DLD1 (cell line): Measurements from ENCODE around the gene DIAPH3.
"Not testable (repeated sequence)": the region's sequence is repeated elsewhere in the genome, so short reads cannot be mapped to it uniquely, and the experiment has no call there.

Source experiments
- in situ Hi-C: cut with HindIII; loops from 2 replicates; pipeline ENCODE4 v1.10.0; 2017; ENCODE audit warnings: low sequenced_read_pairs

The DIAPH3 gene

DNA sequence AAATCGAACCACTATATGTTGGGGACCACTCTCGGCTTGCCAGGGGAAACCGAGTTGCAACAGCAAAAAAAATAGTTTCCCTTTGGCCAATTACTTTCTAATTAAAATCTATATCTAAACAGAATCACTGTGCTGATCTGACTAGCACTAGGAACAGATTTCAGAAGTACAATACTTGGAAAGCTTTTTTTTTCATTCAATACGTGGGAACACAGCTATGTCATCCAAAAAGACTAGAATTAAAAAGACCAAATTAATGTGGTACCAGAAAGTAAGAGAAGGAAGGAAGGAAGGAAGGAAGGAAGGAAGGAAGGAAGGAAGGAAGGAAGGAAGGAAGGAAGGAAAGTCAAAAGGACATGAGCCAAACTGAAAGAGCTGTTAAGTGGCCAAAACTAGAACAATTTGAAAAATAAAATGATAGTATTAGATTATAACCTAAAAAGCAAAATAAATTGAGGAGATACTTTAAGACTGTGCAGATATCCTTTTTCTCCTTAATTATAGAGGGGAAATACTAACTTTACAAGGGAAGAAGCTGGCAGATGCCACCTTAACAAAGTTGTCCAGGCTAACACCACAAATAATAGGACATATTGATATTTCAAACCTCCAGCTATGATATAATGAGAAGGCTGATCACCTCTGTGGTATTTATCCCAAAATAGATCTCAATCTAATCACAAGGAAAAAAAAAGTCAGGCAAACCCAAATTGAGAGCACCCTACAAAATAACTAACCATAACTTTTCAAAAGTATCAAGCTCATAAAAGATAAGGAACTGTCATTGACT lies 63.9 kb downstream of the DIAPH3 start:
- in situ Hi-C loops: loop anchor here (5.0 kb wide), 1 partner anchor 42 kb away; no protein-coding TSS in a partner anchor

DNA sequence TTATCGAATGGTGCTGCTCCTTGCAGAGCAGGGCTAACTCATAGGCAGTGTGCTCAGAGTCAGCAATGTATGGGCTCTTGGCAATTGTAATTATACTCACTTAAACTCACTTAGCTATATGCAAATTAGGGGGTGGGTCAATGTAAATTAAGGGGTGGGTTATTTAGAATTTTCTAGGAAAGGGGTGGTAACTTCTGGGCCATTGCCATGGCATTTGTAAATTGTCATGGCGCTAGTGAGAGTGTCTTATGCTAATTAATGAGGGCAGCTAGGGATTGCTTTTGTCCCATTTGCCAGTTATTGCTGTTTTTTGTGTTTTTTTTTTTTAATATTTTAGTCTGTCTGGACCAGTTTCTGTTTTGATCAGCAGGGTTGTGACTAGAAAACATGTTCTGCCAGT lies 68.4 kb downstream of the DIAPH3 start:
- in situ Hi-C loops: no loop called here

DNA sequence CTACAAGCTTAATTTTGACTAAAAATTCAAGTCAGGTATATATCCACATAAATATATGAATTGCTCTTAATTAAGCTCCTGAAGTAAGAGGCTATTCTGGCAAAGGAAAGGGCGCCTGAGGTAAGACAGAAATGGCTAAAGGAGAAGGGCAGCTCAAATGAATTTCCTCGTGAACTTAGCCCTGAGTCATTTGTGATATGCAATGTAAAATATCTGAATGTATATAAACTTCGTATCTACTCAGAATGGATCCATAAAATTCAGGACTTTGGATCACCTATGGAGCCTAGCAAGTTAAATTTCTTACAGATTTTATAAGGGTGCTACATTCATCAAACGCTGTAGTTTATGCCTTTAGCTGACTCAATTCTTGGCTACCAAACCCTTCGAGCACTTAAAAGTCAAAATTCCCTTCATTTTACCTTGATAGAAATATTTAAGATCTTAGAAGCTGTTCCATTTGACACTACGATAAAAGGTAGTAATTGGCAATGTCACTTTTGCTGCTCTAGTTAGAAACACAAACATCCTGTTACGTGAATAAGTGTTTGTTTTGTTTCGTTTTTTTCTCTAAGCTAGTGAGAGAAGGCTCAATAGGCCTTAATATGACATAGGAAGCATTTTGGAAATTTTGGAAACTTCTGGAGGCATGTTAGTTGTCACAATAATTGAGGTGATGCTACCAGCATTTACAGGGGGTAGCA lies 69.2 kb downstream of the DIAPH3 start:
- in situ Hi-C loops: no loop called here

DNA sequence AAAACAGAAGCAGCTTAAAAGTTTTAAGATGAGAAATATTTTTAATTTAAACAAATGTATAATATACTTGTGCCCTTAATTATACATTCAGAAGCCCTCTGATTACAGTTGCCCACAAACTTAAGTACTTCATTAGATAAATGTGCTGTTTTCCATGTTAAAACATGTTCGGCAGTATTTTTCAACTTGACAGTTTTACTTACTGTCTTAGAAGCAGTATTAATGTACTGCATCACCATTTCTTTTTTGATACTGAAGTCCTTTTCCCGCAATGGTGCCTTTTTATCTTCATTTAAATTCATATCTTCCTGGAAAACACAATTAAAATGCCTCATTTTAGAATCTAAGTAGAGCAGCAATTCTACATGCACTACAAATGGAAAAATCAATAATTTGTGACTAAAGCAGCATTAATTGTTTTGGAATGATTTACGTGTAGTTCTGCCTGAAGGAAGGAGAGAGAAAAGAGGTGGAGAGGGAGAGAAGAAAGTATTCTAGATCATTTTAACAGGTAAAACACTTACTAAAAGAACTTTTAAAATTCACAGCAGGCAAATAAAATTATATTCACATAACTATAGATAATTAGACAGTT lies 70.2 kb downstream of the DIAPH3 start:
- in situ Hi-C loops: no loop called here

DNA sequence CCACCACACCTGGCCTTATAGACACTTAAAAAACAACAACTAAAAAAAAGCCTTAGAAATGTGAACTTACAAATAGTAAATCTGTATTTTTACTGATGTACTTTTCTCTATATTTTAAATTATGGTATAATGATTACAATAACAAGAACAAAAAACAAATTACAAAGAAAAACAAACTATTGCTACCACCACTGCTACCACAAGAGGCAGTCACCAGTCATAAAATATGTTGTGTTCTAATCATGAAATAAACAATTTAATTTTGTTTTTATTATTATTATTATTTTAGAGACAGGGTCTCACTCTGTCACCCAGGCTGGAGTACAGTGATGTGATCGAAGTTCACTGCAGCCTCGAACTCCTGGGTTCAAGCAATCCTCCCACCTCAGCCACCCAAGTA lies 72.2 kb downstream of the DIAPH3 start:
- in situ Hi-C loops: no loop called here

DNA sequence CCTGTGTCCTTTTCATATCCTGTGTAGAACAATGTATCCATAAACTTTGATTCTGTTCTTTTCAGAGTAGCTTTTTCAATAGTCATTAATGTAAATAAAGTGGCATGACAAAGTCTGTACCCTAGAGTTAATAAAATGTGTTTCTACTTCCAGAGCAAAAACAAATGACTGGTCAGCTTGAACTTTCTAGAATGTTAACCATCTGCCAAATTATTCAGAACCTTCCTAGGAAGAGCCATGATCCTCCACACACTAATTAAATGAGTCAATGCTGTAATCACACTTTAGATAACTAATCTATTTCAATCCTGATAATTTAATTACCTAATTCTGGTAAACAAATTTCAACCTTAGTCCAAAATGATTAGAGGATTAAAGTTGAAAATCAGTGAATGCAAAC lies 73.2 kb downstream of the DIAPH3 start:
- in situ Hi-C loops: no loop called here

DNA sequence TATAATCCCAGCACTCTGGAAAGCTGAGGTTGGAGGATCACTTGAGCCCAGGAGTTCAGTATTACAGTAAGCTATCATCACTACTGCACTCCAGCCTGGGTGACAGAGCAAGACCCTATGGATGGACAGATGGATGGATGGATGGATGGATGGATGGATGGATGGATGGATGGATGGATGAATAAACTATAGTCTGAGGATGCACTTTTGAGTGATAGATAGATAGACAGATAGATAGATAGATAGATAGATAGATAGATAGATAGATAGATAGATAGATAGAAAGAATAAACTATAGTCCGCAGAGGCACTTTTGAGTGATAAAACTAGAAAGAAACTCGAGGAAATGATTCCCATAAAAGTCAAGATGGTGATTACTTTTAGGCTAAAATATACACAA lies 79.9 kb downstream of the DIAPH3 start:
- in situ Hi-C loops: not testable (repeated sequence)

DNA sequence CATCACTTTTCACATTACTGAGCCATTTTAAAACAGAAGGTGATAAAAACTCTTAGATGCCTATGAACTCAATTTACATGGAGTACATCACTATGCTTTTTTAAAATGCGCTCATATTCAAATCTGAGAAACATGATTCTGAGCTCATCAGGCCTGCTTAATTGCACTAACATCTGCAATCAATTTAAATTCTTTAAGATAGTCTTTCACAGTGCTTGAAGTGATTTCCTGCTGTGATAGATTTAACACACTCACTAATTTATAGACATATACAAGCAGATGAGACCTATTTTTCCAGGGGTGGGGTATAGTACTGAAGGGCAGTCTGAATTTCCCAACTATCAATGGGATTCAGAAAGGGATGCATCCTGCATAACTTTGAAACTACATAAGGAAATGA lies 82.9 kb downstream of the DIAPH3 start:
- in situ Hi-C loops: no loop called here

DNA sequence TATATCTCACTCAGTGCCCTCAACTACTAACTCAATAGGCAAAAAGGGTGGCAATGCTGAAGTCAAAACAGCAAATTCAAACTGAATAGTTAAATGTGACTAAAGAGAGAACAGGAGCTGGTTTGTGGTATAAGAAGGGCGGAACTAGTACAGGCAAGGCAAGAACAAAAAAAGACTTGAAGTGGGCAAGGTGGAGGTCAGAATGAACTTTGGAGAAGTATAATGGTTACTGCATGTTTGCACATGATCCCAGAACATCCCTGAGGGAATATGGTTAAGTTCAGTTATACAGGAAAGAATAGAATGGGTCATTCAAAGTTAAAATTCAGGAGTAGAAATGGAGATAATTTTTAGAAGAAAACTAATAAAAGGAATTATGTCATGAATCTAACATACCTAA lies 85.5 kb downstream of the DIAPH3 start:
- in situ Hi-C loops: no loop called here

DNA sequence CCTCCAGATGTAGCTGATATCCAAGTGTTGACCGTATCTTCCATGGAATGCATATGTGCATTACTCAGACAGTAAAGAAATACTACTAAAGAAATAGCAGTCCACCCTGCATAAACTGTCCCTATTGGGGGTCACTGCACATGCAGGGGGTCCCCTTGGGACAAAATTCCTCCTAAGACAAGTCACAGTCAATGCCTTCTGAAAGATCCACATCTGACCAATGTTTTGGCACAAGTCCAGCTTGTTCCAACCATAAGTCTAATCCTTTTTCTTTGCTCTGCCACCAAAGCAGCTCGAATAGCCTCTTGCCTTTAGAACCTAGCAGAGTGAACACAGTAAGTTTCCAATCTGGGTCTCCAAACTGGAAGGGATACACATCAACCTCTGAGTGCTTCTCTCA lies 87.9 kb downstream of the DIAPH3 start:
- in situ Hi-C loops: no loop called here

DNA sequence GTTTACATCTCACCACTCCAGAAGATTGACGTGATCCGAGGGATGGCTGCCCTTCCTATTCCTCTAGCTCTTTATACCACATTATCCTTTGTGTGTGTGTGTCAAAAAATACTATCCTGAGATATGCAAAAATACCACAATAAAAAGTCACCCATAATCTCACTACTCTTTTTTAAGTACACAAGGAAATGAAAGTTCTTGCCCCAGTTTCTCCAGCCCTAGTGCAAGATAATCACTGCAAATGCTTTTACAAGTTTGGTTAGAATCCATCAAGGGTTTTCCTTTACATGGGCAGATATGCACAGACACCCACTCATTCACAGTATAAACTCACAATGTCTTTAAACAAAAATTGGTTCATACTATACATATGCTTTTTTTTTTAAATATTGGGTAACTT lies 89.3 kb downstream of the DIAPH3 start:
- in situ Hi-C loops: no loop called here

DNA sequence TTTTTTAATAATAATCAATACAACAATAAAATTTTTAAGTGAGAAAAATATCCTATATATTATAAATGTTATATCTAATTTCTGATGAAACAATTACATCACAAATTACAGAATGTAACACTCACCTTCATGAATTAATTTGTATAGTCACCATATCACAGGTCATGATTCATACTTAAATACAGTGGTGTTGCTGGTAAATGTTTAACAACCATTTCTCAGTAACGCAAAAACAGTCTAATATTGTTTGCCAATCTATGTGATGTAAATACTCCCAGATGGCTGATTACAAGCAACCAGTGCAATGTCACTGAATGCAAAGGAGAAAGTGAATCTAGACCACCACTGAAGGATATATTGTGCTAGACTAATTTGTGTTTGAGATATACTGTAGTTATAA lies 97.5 kb downstream of the DIAPH3 start:
- in situ Hi-C loops: no loop called here

DNA sequence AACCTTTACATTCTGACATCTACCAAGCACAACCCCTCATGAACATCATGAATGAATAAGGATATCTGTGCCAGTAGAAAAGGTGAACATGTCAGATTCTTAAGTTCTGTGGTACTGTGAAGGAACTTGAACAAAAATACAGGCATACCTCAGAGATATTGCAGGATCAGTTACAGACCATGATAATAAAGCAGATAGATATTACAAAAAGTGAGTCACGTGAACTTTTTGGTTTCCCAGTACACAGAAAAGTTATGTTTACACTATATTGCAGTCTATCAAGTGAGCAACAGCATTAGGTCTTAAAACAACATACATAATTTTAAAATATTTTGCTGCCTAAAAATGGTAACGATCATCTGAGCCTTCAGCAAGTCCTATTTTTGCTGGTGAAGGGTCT lies 101.2 kb downstream of the DIAPH3 start:
- in situ Hi-C loops: no loop called here

DNA sequence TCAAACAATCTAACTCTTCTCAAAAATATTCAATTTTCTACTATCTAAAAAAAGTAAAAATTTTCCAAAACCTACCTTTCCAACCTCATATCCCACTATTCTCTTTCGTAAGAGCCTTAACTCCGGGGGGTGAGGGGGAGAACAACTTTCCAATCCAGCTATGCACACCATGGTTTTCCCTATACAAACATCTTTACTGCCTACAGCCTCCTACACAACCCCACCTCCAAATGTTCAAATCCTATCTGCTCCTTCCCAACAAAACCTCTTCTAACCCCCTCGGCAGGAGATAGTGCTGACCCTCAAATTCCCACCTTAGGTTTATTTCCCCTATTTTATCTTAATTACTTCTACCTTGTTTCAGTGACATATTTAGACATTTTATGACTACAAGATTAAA lies 102.0 kb downstream of the DIAPH3 start:
- in situ Hi-C loops: no loop called here

DNA sequence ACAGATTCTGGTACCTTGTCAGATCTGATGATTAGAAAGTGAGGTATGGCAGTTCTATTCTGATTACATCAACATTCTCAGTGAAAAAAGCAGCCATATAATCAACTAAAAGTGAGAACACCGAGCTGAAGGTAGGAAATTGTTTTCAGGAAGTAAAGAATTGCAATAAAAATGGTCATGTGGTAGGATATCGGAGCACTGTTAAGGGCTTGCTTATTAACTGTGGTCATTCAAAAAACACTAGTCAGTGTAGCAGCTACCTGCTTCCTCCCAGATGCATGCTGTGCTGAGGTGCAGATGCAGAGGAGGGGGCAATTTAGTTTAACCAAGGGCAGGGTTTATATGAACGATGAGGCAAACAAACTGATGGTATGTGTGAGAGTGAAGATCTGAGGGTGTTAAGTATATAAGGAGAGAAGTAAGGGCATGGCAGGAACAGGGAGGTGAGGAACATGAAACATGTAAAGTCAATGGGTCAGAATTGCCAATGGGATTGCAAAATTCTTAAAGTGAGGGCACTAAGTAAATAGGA lies 111.9 kb downstream of the DIAPH3 start:
- in situ Hi-C loops: no loop called here

DNA sequence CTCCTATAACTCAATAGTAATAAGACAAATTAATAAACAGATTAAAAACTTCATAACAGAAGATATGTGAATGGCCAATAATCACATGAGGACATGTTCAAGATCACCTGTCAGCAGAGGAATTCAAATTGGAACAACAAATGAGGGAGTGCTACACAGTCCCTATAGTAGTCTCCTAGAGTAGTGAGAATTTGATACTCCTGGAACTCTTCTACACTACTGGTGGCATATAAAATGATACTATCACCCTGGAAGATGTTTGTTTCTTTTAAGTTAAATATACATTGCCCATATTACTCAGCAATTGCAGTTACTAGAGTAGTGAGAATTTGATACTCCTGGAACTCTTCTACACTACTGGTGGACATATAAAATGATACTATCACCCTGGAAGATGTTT lies 115.4 kb downstream of the DIAPH3 start:
- in situ Hi-C loops: not testable (repeated sequence)

DNA sequence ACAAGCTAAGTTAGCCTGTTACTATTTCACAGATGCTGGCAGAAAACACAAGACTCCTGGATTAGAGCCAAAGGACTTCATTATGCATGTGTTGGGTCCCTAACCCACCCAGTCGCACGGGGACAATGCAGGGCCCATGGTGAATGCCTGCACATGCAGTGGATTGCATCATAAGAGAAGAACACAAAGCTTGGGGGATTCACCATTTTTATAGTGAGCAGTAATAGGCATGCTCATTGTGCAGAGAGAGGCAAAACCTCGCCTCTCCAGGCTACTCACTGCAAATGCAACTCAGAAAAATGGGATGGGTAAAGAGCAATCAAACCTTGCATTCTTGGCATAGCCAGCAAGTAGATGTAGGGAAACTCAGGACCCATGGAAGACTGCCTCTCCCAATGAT lies 115.8 kb downstream of the DIAPH3 start:
- in situ Hi-C loops: no loop called here

DNA sequence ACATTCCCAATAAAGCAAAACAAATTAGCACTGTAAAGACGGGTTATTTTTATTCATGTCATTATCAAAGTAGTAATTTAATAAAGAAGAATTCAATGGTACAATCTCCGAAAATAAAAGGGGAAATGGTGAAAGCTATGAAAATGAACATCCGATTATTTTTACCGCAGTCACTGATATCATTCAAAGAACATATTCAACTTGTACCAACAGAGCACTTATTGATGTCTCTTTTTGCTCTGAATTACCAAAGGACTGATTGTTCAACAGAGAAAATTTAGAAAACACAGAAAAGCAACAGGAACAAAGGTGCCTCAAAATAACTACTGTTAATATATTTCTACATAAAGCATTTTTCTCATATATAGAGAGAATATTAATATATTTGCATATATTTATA lies 119.4 kb downstream of the DIAPH3 start:
- in situ Hi-C loops: no loop called here

DNA sequence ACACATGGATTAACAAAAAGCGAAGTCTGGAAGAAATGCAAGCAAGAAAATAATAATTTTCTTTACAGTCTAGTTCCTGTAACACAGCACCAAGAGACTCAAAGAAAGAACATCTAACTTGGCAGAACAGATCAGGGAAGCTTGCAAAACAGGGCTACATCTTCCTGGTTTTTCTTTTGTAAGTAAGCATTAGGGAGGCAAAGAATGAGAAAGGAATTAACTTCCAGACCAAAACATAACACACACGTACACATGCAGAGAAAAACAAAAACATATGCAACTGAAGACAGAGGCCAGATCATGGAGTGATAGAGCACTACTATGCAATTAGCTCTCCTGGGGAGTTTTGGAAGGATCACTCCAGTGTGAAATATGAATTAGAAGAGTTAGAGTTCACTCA lies 120.5 kb downstream of the DIAPH3 start:
- in situ Hi-C loops: no loop called here

DNA sequence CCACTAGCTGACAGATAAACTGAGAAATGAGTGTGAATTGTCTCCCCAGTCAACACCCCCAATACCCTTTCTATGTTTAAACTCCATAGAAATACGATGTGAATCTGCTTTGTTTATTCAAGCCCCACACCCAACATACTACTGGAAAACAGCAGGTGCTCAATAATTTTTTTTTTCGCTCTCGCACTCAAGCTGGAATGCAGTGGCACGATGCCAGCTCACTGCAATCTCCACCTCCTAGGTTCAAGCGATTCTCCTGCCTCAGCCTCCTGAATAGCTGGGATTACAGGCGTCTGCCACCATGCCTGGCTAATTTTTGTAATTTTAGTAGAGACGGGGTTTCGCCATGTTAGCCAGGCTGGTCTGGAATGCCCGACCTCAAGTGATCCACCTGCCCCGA lies 123.1 kb downstream of the DIAPH3 start:
- in situ Hi-C loops: not testable (repeated sequence)

DNA sequence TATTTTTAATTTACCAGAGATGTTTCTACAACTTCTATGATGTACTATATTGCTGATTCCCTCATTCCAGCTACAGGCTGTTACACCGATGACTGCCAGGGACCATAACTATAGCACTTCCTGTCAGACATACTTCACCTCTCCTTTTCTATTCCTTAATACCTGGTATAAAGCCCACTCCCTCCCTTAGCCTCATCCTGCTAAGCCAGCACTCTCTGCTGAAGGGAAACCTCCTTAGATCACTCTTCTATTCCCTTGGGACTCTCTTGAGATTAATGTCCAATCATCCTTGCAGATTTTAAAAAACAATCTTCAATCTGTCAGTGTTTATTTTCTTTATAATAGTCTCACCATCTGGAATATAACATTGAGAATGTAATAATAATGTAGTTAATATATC lies 127.9 kb downstream of the DIAPH3 start:
- in situ Hi-C loops: no loop called here

DNA sequence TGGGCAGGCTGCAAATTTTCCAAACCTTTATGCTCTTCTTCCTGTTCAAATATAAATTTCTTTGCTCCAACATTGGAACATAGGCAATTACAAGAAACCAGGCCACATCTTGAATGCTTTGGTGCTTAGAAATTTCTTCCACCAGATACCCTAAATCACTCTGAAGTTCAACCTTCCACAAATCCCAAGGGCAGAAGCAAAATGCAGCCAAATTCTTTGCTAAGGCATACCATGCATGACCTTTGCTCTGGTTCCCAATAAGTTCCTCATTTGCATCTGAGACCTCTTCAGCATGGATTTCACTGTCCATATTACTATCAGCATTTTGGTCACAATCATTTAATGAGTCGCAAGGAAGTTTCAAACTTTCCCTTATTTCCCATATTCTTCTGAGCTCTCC lies 130.9 kb downstream of the DIAPH3 start:
- in situ Hi-C loops: no loop called here
